Transverse colon (tissue), 1 donor: ENCODE measurements around the gene RNFT2.

ENCODE experiments used
- EP300 ChIP-seq: sonication (generic); formaldehyde crosslinking; IDR thresholded peaks from one replicate; pipeline ENCODE4 v1.6.1; 2017; ENCODE audit warnings: antibody characterized with exemption, low read depth
- POLR2A ChIP-seq: fragments of 450-650 bp; IDR thresholded peaks from one replicate; pipeline ENCODE4 v1.6.1; 2016; ENCODE audit warnings: antibody characterized with exemption, mild to moderate bottlenecking, moderate library complexity

GRCh38 chr12:116735084-116735483 is 3.0 kb upstream of the RNFT2 start:
- TF ChIP-seq POLR2A = no peak
- TF ChIP-seq EP300 = no peak
